ENCODE results near the gene FNDC1. TPM values are rescaled to one million over a fixed set of nuclear protein-coding genes. Genes with fewer than 3 reads are reported as not detected.

Gene FNDC1
- total and polyA plus RNA-seq, 2 donors (not counting 1 experiment from before 2014, with no cell fraction given), result not detected

DNA sequence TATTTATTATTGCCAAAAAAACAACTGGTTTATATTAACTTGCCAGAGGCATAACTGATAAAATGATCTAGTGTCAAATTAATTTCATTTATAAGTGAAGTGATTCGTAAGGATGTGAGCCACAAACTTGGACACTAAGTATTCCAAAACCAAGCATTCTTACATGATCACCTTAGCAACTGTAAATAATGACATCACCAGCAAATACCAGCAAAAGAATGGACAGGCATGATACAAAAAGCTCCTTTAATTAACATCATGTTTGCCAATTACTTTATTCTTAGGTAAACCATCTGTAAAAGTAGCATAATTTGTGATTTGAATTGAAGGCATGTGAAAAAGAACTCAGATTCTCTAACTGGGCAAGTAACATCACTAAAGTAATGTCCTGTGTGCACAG lies 17.2 kb upstream of the FNDC1 start:
- no peaks in the 10 kb centered on the region for H3K36me3 ChIP-seq (replicated peaks in 1 of 2; ENCODE audit: control extremely low read depth in 1 of 2, control insufficient read depth in 1 of 2, extremely low read depth in 1 of 2, insufficient read depth in 2 of 2, low read length in 1 of 2)
- no peak for DNase-seq
- Mint-ChIP-seq H3K27me3 (peaks cover 6% of the 10 kb centered on the region), H3K9me3 (ENCODE audit: insufficient read depth) (no peaks in the 10 kb centered on the region), H3K4me3 (no peak overlapping the region), H3K27ac (no peak overlapping the region), H3K4me1 (peaks cover 3% of the 10 kb centered on the region)
- no peak overlapping the region for H3K27ac ChIP-seq (ENCODE audit: low read length in 2 of 2)
- no peak for TF ChIP-seq EZH2 (IDR thresholded peaks at IDR 0.05; ENCODE audit: borderline replicate concordance, insufficient read depth, low read depth, low read length, poor library complexity, severe bottlenecking)
- TF ChIP-seq, protein P1, sequence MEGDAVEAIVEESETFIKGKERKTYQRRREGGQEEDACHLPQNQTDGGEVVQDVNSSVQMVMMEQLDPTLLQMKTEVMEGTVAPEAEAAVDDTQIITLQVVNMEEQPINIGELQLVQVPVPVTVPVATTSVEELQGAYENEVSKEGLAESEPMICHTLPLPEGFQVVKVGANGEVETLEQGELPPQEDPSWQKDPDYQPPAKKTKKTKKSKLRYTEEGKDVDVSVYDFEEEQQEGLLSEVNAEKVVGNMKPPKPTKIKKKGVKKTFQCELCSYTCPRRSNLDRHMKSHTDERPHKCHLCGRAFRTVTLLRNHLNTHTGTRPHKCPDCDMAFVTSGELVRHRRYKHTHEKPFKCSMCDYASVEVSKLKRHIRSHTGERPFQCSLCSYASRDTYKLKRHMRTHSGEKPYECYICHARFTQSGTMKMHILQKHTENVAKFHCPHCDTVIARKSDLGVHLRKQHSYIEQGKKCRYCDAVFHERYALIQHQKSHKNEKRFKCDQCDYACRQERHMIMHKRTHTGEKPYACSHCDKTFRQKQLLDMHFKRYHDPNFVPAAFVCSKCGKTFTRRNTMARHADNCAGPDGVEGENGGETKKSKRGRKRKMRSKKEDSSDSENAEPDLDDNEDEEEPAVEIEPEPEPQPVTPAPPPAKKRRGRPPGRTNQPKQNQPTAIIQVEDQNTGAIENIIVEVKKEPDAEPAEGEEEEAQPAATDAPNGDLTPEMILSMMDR (IDR thresholded peaks at IDR 0.05), result no peak
- POLR2A ChIA-PET, result no interaction called here
- no peak overlapping the region for H2AFZ ChIP-seq (ENCODE audit: insufficient read depth, low read depth, low read length, poor library complexity, severe bottlenecking)
- no peaks in the 10 kb centered on the region for H4K20me1 ChIP-seq (ENCODE audit: control insufficient read depth, insufficient read depth, low read length, poor library complexity, severe bottlenecking)
- H3K4me2 ChIP-seq (replicated peaks; ENCODE audit: low read depth, low read length, poor library complexity, severe bottlenecking), result no peak overlapping the region
- H3K9me3 ChIP-seq (ENCODE audit: control extremely low read depth in 1 of 3, control insufficient read depth in 2 of 3, insufficient read depth in 1 of 3, low read length in 2 of 3), result peaks cover 0 to 15% (median 12%) of the 10 kb centered on the region in 3 donors
- no peaks in the 10 kb centered on the region for H3K79me2 ChIP-seq (ENCODE audit: control insufficient read depth, insufficient read depth, low read length)
- WGBS (ENCODE audit: insufficient coverage), result no CpG with 5 or more reads among the region's 1 CpG
- peaks cover 3 to 4% of the 10 kb centered on the region in 2 donors for H3K4me1 ChIP-seq (ENCODE audit: control insufficient read depth in 2 of 2, insufficient read depth in 2 of 2, low read length in 2 of 2)
- CTCF ChIA-PET, result interaction anchor here (0.8 to 4.6 kb wide), 7 partner anchors 11 to 152 kb away, joined by 3 to 39 read pairs (median 3); partner anchors contain the start of gene RSPH3
- ATAC-seq (ENCODE audit: low read depth), result no peak
- H3K4me3 ChIP-seq (ENCODE audit: control extremely low read depth in 1 of 5, extremely low read depth in 1 of 5, insufficient read depth in 1 of 5, low read depth in 2 of 5, low read length in 4 of 5), result no peak overlapping the region
- no peaks in the 10 kb centered on the region for H3K27me3 ChIP-seq (replicated peaks in 1 of 4; ENCODE audit: control extremely low read depth in 1 of 4, control insufficient read depth in 3 of 4, insufficient read depth in 4 of 4, low read length in 3 of 4)
- intact Hi-C loops (cut with micrococcal nuclease), result loop anchor here (10.0 kb wide), 1 partner anchor 937 kb away; no protein-coding TSS in a partner anchor
- no peak overlapping the region for H3K9ac ChIP-seq (ENCODE audit: low read length)

DNA sequence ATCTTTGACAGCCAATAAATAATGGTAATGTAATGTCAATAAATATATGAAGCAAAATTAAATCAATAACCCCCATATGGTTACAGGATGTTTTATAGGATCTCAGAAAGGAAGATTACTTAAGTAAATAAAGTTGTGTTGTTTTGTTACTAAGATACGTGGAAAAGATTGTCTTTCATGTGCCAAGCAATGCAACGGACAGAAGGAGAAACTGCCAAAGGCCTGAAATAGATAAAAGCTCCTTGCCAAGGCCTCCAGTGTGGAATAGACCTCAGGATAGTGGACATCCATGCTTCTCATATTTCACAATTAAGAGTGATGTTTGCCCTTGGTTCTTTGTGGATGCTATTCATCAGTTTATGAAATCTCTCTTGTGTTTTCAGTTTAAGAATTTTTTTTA lies 16.4 kb upstream of the FNDC1 start:
- Histone ChIP-seq H3K9me3 (ENCODE audit: control extremely low read depth in 1 of 3, control insufficient read depth in 2 of 3, insufficient read depth in 1 of 3, low read length in 2 of 3) (peaks cover under 1 to 15% (median 12%) of the 10 kb centered on the region in 3 donors), H3K27ac (ENCODE audit: low read length in 2 of 2) (no peak overlapping the region), H3K27me3 (replicated peaks in 1 of 4; ENCODE audit: control extremely low read depth in 1 of 4, control insufficient read depth in 3 of 4, insufficient read depth in 4 of 4, low read length in 3 of 4) (peaks cover 0 to 3% (median under 1%) of the 10 kb centered on the region in 4 experiments), H3K4me3 (ENCODE audit: control extremely low read depth in 1 of 5, extremely low read depth in 1 of 5, insufficient read depth in 1 of 5, low read depth in 2 of 5, low read length in 4 of 5) (no peak overlapping the region), H3K4me2 (replicated peaks; ENCODE audit: low read depth, low read length, poor library complexity, severe bottlenecking) (no peak overlapping the region), H3K9ac (ENCODE audit: low read length) (no peak overlapping the region), H4K20me1 (ENCODE audit: control insufficient read depth, insufficient read depth, low read length, poor library complexity, severe bottlenecking) (no peaks in the 10 kb centered on the region), H2AFZ (ENCODE audit: insufficient read depth, low read depth, low read length, poor library complexity, severe bottlenecking) (no peak overlapping the region), H3K36me3 (replicated peaks in 1 of 2; ENCODE audit: control extremely low read depth in 1 of 2, control insufficient read depth in 1 of 2, extremely low read depth in 1 of 2, insufficient read depth in 2 of 2, low read length in 1 of 2) (no peaks in the 10 kb centered on the region), H3K4me1 (ENCODE audit: control insufficient read depth in 2 of 2, insufficient read depth in 2 of 2, low read length in 2 of 2) (peaks cover 3 to 4% of the 10 kb centered on the region in 2 donors), H3K79me2 (ENCODE audit: control insufficient read depth, insufficient read depth, low read length) (no peaks in the 10 kb centered on the region)
- H3K4me1 Mint-ChIP-seq, result peaks cover 3% of the 10 kb centered on the region
- WGBS (ENCODE audit: insufficient coverage), result 94% methylated on average over 2 of the region's 2 CpGs
- no peak overlapping the region for H3K4me3 Mint-ChIP-seq
- POLR2A ChIA-PET, result no interaction called here
- no peak overlapping the region for H3K27ac Mint-ChIP-seq
- no peak for ATAC-seq (ENCODE audit: low read depth)
- peaks cover 14% of the 10 kb centered on the region for H3K27me3 Mint-ChIP-seq
- no peak for DNase-seq
- CTCF ChIA-PET, result interaction anchor here (4.6 kb wide), 1 partner anchor 144 kb away, joined by 39 read pairs; no protein-coding TSS in a partner anchor
- intact Hi-C loops (cut with micrococcal nuclease), result loop anchor here (10.0 kb wide), 1 partner anchor 938 kb away; no protein-coding TSS in a partner anchor
- TF ChIP-seq, protein P1 (IDR thresholded peaks at IDR 0.05), result no peak
- TF ChIP-seq EZH2 (IDR thresholded peaks at IDR 0.05; ENCODE audit: borderline replicate concordance, insufficient read depth, low read depth, low read length, poor library complexity, severe bottlenecking), result no peak
- no peaks in the 10 kb centered on the region for H3K9me3 Mint-ChIP-seq (ENCODE audit: insufficient read depth)

All from B cell (primary cell).